Stimulated activated CD4-positive, alpha-beta T cell treated with anti-CD3 and anti-CD28 coated beads, Interleukin-15, amount 100 ng/mL, for 24 hours (primary cell): ENCODE data around the gene GGT5.

Experiments used
- DNase-seq: peaks from one replicate; pipeline ENCODE4 v3.0.0-alpha.2; 2020

Gene GGT5

DNA sequence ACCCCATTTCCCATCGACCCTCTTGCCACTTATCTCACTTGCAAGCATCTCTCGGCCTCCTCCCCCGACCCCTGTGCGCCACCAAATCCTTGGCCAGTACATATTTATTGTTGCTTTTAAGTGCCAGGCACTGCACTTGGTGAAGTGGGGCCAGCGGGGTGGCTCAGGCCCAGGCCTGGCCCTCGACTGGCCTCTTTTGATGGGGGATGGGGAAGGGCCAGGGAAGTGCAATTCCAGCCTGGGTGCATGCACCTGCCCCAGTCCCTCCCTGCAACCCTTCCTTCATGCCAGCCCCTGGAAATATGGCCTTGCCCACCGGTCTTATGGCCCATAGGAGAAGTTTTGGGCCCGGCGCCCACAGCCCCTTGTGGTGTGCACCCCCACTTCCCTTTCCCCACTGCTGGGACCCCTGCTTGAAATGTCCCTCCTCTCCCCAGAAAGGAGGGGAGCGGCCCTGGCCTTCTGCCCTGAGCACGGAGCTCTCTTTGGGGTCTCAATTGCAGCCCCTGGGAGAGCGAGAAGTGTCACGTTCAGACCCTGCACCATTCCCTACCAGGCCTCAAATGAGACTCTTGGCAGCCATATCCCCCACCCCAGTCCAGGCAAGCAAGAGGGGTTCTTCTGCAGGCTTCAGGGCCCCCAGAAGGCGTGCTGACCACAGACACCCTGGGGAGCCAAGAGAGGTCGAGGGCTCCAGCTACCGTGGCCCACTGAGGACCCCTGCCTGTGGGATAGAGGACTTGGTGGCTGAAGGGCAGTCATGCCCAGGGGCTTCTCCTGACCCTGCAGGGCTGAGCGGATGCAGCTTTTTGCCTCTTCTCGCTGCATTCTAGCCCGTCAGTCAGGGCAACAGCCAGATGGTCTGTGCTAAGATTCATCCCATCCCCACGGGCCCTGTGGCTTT is 62.6 kb downstream of the GGT5 start:
- DNase-seq: no peak

DNA sequence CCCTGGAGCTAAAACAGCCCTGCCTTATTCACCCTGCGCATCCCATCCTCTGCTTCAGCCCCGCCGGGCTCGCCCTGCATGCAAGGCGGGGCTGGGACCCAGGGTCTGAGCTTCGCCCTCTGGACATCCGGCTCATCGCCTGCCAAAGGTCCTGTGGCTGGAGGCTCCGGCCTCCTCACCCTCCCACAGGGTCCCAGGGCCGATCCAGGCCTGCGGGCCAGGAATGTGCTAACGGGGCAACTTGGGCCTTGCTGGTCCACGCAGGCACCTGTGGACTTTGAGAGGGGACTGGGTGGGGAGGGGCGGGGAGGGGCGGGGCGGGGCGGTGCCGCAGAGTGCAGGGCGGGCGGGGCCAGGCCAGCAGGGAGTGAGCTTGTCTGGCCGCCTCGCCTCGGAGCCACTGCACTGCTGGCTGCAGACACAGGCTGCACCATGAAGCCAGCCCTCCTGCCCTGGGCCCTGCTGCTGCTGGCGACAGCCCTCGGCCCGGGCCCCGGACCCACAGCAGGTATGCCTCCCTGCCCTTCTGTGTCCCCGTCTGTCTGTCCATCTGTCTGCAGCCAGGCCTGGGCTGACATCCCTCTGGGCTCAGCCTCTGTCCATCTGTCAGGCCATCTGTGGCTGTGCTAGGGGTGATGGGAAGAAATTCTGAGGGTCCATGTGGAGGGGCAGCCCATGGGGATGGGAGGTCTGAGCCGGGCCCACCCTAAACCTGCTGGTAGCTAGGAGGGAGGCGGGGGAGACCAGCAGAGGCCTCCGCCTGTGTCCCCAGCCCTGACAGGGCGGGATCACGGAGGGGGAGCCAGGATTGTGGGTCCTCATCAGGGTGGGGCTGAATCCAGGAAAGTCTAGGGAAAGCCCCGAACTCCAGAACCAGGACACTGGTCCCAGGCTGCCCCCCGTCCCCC is 63.5 kb downstream of the GGT5 start, which contains the start of gene SUSD2:
SUSD2 (plus strand) TSS at position 400 of the 908 bp plus-strand sequence; CDS start at position 433, 33 bp downstream.
- no peak for DNase-seq

DNA sequence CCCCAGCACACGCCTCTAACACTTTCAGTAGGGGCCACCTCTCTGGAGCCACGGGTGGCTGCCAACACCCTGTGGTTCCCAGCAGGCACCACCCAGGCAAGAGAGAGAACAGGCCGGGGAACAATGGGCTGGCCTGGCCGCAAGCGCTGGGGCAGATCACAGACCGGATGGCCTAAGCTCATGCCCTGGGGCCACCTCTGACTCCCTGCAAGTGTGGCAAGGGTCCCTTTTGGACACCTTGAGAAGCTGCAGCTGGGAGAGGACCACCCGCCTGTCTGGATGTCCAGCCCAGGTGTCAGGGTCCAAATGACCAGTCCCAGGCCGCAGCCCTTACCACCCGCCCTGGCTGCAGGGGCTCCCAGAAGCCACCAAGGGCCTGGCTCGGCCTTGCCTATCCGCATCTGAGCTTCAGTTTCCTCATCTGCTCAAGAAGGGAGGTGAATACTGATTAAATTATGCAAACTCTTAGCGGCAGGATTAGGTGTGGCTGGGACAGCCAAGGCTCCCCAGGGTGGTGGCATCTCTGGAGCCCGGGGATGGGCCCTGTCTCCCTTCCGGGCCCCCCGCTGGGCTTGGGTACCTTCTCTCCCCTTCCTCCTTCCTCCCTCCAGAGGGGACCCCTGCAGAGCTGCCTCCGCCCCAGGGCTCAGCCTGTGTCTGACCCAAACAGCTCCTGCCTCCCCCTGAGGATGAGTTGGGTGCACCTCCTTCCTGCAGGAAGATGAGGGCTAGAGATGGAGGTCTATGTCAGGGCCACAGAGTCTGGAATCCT is 64.4 kb downstream of the GGT5 start:
- no peak for DNase-seq

DNA sequence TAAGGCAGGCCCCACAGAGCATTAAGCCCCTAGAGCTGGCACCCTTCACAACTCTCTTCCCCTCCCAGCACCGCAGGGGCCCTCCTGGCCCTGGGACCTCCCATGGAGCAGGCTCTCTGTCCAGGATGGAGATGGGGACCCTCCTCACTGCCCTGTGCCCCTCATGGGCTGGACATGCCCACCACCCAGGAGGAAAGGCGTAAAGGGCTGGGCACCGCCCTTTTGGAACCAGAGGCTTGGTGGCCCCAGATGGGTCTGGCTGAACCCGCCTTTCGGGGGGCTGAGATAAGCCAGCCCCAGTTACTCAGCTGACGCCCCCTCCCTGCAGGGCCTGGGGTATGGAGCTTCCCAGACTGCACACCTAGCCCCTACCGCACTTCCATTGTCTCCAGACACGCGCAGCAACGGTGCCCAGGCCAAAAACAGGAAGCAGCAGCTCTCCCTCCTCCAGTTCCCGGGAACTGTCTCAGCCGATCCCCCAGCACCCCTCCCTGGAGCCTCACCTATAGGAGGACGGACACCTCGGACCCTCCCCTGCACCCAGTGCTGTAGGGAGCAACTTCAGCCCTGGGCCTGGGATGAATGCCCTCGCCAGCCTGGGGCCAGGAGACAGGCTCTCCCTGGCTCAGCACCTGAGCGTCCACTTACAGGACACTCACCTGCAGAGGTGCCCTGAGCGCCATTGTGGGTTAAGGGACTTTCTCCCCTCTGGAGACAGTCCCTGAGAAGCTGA is 65.2 kb downstream of the GGT5 start:
- no peak for DNase-seq

DNA sequence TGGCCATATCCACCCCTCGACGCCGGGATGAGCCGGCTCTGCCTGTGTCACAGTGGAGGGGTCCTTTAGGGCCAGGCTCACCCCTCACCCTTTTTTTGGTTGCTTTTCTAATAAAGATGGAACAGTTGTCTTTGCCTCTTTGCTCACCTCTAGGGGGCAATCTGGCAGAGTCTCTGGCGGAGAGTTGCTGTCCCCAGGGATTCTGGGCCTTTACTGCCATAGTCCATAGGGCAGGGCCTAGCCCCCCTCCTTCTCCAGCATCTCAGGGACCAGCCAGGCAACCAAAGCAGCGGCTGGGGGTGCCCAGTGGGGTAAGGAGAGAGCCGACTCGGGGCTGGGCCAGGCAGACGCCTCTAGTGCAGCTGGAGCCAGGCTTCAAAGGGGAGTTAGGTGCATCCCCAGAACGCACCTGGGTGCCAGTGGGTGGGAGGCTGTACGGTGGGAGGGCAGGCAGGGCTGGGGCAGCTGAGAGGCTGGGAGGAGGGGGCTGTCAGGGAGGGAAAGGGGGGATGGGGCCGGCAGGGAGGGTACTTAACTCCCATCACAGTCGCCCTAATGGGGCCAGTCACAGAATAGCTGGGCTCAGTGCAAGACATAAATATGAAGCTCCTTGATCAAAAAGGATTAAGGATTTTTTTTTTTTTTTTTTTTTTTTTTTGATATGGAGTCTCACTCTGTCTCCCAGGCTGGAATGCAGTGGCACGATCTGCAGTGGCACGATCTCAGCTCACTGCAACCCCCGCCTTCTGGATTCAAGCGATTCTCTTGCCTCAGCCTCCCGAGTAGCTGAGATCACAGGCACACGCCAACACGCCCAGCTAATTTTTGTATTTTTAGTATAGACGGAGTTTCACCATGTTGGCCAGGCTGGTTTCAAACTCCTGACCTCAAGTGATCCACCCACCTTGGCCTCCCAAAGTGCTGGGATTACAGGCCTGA is 66.1 kb downstream of the GGT5 start:
- DNase-seq: no peak

DNA sequence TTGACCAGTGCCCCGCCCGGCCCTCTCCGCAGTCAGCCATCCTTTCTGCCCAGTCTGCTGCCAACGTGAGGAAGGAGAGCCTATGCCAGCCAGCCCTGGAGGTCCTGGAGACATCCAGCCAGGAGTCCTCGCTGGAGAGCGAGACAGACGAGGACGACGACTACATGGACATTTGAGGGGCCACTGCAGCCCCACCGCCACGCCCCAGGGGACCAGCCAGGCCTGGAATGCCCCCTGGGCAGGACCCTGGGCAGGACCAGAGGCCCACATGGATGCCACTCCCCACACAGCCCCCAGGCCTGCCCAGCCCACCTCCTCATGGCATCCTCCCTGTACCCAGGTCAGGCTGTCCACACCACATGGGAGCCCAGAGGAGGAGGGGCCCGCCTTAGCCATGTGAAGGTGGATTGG is 66.9 kb downstream of the GGT5 start:
- no peak for DNase-seq

DNA sequence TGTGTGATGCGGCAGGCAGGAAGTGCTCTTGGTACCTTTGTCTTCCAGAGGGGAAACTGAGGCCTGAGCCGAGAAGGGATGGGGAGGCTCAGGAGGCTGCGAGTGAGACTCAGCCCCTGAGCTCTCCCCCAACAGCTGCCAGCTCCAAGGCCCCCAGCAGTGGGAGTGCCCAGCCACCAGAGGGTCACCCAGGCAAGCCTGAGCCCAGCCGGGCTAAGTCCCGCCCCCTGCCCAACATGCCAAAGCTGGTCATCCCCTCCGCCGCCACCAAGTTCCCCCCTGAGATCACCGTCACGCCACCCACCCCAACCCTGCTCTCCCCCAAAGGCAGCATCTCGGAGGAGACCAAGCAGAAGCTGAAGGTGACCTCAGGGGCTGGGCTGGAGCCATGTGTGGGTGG is 67.4 kb downstream of the GGT5 start:
- no peak for DNase-seq

DNA sequence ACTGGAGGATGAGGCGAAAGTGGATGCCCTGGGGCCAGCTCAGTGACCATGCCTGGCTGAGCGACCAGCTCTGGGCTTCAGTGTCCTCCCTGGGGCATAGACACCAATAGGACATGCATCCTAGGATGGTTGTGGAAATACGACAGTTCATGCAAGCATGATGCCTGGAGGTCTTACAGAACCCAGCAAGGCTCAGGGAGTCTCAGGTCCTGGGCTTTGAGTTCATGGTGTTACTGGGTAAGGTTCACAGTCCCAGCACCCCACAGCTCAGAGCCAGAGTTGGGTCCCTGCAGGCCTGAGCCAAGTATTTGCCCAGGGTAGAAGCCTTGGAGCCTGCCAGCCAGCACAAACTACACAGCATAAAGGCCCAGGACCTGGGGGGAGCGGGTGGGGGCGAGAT is 67.8 kb downstream of the GGT5 start:
- DNase-seq: no peak

DNA sequence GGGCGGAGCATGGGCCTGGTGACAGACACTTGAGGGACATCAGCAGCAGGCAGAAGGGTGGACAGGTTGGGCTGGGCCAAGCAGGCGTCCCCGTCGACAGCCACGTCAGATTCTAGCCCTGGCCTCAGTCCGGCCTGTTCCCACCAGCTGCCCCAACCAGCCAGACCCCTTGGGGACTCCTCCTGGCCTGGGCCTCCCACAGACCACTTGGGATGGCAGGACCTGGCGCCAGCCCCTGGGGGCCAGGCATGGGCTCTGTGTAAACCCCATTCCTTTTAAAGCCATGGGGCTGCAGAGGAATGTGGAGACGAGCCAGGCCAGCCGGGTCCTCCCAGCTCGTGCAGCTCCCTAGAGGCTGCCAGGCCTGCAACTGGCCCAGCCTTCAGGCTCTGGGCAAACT is 68.3 kb downstream of the GGT5 start:
- no peak for DNase-seq

DNA sequence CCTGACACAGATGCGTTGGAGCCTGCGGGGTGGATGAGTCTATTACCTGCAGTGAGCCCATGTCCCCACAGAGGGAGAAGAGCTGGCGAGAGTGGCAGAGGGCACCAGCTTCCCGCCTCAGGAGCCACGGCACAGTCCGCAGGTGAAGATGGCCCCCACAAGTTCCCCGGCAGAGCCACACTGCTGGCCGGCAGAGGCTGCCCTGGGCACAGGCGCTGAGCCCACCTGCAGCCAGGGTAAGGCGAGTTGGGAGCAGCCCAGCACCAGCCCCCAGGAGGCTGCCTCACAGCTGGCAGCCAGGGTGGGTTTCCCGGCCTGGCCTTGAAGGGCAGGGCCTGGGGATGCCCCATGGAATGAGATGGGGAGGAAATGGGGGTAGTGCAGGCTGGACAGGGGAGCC is 68.8 kb downstream of the GGT5 start:
- DNase-seq: no peak

DNA sequence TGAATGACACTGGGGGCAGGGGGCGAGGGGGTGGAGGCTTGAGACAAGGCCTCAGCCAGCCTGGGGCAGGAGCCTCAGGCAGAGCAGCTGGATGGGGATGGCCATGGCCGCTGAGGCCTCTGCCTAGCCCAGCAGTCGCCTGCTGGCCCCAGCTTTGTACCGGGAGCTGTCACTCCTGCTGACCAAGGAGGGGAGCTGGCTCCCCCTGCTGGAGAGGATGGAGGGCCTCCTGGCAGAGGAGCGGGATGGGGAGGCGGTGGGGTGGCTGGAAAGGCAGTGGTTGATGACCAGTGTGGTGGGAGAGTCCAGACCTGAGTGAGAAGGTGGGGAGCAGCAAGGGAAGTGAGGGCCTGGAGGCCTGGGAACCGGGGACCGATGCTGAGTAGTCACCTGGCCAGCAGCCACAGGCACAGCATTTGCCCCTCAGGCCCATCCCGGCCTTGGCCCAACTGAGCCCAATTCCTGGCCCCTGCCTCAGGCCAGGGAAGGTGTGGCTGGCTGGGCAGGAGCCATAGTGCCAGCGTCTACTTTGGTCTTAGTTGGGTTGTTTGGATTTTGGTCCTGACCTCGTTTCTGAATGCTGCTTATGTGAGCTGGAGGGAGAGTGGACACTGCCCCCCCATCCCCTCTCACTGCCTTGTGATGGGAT is 69.6 kb downstream of the GGT5 start:
- peak; percentile 77 for DNase-seq

DNA sequence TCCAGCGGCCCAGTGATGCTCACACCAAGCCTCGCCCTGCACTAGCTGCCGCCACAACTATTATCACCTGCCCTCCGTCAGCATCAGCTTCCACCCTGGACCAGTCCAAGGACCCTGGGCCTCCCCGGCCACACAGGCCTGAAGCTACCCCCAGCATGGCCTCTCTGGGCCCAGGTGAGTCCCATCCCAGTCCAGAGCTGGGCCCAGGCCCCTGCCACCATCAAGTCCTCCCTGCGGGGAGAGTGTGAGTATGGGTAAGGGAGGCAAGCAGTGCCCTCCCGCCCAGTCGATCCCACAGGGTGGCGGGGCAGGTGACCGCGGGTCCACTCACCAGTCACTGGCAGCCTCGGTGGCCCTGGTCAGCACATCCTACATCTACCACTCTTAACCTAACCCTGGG is 73.1 kb downstream of the GGT5 start:
- DNase-seq: no peak

DNA sequence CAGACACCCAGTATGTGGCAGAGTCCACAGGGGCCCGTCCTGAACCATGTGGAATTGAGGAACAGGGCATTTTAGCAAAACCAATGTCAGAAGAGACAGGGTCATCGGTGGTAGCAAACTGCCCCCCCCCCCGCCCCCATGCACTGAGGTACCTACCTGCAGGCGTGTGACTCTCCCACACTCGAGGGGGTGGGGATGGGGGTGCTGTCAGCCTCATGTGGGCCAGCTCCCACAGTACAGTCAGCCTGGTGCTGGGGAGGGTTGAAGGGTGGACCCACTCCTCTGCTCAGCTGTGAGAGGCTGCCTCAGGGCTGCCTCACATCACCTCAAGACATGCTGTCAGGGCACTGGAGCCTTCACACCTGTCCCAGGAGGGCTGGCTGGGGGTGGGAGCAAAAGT is 74.2 kb downstream of the GGT5 start:
- no peak for DNase-seq

DNA sequence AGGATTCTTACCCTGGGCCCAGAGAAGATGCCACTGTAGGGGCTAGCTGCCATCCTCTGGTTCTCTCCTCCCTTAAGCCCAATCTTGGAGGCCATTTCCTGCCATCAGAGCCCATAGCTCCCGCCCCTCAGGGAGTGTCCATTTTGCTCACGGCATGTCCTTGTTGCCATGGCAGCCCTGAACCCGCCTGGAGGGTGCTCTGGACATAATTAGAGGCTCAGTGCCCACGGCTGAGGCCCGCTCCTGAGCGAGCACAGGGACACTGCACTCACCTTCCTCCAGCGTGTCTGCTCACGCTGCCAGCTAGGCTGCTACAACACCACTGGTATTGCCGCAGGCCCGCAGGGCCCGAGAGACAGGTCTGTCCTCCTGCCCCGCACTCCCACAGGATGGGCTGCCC is 74.7 kb downstream of the GGT5 start:
- no peak for DNase-seq
